GM18907 (cell line): ENCODE results near the gene IL1RAPL2.
"Not testable (repeated sequence)": the region's sequence is repeated elsewhere in the genome, so short reads cannot be mapped to it uniquely, and the experiment has no call there.

Experiments used
- ATAC-seq: cut with Tn5 transposase; IDR thresholded peaks from one replicate; pipeline ENCODE4 v1.9.1; 2021; ENCODE audit warnings: mild to moderate bottlenecking, moderate library complexity; ENCODE audit not compliant: unreplicated experiment

The IL1RAPL2 gene

GRCh38 chrX:105754286-105754964 is 1188.4 kb downstream of the IL1RAPL2 start:
- ATAC-seq: no peak

GRCh38 chrX:105755109-105755508 is 1189.1 kb downstream of the IL1RAPL2 start:
- ATAC-seq: no peak

GRCh38 chrX:105758754-105759153 is 1192.8 kb downstream of the IL1RAPL2 start:
- no peak for ATAC-seq

- ATAC-seq: no peak
Measured at GRCh38 chrX:105759598-105759997, 1193.6 kb downstream of the IL1RAPL2 start.

- no peak for ATAC-seq
Measured at GRCh38 chrX:105765691-105766090, 1199.7 kb downstream of the IL1RAPL2 start.

- no peak for ATAC-seq
Measured at GRCh38 chrX:105773801-105774200, 1207.8 kb downstream of the IL1RAPL2 start.

- ATAC-seq: no peak
Measured at GRCh38 chrX:105775679-105776078, 1209.7 kb downstream of the IL1RAPL2 start.

- no peak for ATAC-seq
Measured at GRCh38 chrX:105781804-105782203, 1215.8 kb downstream of the IL1RAPL2 start.

- ATAC-seq: not testable (repeated sequence)
Measured at GRCh38 chrX:105796877-105797276, 1230.9 kb downstream of the IL1RAPL2 start.

- no peak for ATAC-seq
Measured at GRCh38 chrX:105803891-105804290, 1237.9 kb downstream of the IL1RAPL2 start.

- ATAC-seq: not testable (repeated sequence)
Measured at GRCh38 chrX:105805655-105806054, 1239.7 kb downstream of the IL1RAPL2 start.

- ATAC-seq: no peak
Measured at GRCh38 chrX:105816517-105816916, 1250.5 kb downstream of the IL1RAPL2 start.
